IPS DF 4.7 (cell line): ENCODE data around the gene LIG1.
A peak's percentile ranks its signal among the peaks of the same experiment; 100 is the strongest.
"Not testable (repeated sequence)": the region's sequence is repeated elsewhere in the genome, so short reads cannot be mapped to it uniquely, and the experiment has no call there.

ENCODE experiments used
- DNase-seq: peaks from one replicate; pipeline ENCODE4 v3.0.0-alpha.2; 2013; ENCODE audit warnings: low spot score; ENCODE audit errors: extremely low read depth

The LIG1 gene

GRCh38 chr19:48122421-48122820 lies 47.7 kb downstream of the LIG1 start:
- no peak for DNase-seq

DNA sequence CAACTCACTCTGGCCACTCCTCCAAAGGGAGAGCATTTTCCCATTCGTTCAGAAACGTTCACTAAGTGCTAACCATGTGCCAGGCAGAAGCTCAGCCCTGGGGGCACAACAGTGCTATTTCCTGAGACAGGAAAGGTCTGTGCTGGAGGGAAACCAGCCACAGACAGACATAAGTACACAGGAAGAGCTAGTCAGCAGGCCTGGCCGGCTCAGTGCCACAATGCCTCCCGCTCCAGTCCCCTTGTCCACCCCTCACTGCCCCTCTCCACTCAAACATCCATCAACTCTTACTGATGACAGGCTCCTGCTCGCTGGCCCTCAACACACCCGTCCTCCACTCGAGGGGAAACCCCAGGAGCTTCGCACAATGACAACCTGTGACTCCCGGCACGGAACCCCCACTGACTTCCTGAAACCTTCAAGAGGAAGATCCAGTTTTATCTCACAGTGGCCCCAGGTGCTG lies 48.2 kb downstream of the LIG1 start:
- DNase-seq: no peak

GRCh38 chr19:48121066-48121465 lies 49.1 kb downstream of the LIG1 start:
- DNase-seq: no peak

DNA sequence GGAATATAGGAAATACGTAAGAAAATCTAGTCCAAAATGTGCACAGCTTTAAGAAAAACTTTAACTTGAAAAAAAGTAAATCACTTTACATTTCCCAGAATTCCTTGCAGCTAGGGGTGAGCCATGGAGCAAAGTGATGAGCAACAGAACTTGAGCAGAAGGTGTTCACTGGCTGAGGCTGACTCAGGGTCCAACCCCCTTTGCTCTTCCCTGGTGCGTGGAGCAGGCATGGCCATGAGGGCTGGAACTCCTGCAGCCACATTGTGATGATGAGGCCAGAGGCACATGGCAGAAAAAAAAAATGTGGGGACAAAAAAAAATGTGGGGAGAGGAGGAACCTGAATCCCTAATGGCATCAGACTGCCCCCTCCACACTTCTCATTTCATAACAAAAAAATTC lies 49.6 kb downstream of the LIG1 start:
- no peak for DNase-seq

- DNase-seq: no peak
Measured at GRCh38 chr19:48118131-48118517, 52.0 kb downstream of the LIG1 start.

DNA sequence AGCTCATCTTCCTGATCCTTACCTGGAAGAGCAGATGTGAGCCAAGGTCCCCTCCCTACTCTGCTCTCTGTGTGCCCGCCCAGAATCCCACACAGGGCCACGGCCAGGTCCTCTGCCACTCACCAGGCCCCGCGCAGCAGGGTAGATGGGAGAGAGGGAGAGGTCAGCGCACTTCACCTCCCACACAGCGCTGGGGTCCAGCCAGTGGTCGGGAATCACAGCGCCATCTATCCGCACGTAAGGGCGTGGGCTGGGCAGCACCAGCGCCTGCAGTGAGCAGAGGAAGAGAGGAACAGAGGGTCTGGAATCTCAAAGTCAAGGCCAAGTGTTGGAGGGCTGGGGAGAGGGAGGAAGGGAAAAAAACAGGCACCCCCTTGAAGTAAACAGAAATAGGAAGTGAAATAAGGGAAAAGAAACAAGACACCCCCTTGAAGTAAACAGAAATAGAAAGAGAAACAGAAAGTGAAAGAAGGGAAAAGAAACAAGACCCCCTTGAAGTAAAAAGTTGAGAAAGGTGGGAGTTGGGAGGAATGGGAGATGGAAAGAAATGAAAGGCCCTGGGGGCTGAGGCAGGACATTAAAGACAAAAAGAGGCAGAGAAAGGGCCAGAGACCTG lies 52.5 kb downstream of the LIG1 start:
- no peak for DNase-seq

- no peak for DNase-seq
Measured at GRCh38 chr19:48113190-48113917, 56.8 kb downstream of the LIG1 start.

GRCh38 chr19:48111280-48111679 lies 58.9 kb downstream of the LIG1 start:
- DNase-seq: no peak

GRCh38 chr19:48110350-48110966 lies 59.7 kb downstream of the LIG1 start, which contains the start of gene PLA2G4C:
Gene PLA2G4C, minus strand, starts transcription at chr19:48110817. Its CDS starts 4,288 bp downstream, at chr19:48106529.
- DNase-seq: peak; percentile 58

DNA sequence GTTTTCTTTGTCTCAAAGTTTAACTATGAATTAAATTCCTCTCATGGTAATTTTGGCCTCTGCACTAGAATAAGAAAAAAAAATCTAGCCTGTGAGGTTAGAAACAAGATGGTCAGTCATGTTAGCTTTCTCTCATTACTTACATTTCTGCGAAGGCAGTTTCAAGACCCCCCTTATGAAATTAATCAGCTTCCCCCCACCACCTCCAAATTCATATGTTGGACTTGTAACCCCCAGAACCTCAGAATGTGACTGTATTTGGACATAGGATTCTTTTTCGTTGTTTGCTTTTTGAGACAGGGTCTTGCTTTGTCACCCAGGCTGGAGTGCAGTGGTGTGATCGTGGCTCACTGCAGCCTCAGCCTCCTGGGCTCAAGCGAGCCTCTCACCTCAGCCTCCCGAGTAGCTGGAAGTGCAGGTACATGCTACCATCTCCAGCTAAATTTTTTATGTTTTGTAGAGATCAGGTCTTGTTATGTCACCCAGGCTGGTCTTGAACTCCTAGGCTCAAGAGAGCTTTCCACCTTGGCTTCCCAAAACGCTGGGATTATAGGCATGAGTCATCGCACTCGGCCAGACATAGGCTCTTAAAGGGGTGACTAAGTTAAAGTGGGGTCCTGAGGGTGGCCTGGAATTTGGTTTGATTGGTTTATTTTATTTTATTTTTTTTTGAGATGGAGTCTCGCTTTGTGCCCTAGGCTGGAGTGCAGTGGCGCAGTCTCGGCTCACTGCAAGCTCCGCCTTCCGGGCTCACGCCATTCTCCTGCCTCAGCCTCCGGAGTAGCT lies 61.0 kb downstream of the LIG1 start:
- DNase-seq: no peak

GRCh38 chr19:48103922-48104321 lies 66.2 kb downstream of the LIG1 start:
- DNase-seq: no peak

DNA sequence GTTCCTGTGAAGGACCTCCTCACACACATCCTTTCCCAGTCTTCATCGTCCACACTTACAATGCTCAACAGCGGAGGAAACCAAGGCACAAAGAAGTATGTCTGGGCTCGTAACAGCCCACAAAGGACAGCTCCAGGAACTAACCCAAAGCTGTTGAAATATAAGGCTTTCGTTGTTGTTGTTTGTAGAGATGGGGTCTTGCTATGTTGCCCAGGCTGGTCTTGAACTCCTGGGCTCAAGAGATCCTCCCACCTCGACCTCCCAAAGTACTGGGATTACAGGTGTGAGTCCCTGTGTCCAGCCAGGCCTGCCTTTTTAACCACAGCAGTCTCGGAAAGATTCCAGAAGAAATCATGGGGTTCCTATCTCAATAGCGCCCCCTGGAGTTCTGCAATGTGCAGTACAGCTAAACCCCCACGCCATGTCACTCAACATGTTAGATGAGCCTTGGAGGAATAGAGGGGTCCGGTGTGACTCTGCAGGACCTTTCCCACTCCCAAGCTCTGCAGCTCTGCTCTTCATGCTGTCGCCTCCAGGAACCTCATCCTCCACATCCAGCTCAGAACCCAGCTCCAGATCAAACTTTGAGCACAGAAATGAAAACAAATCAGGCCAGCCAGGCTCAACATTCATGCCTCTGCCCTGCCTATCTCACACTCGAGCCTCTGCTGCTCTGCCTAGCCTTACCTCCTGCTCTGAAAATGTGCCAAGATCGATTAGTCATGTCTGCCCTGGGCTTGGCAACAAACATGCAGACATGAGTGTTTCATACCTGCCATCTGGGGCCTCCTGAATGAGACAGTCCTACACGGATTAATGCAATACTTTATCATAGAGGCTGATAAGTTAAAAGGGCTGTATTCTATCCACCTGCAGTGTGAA lies 67.0 kb downstream of the LIG1 start:
- DNase-seq: peak; percentile 33

- no peak for DNase-seq
Measured at GRCh38 chr19:48095612-48096175, 74.5 kb downstream of the LIG1 start.

GRCh38 chr19:48094855-48095203 lies 75.3 kb downstream of the LIG1 start:
- no peak for DNase-seq

DNA sequence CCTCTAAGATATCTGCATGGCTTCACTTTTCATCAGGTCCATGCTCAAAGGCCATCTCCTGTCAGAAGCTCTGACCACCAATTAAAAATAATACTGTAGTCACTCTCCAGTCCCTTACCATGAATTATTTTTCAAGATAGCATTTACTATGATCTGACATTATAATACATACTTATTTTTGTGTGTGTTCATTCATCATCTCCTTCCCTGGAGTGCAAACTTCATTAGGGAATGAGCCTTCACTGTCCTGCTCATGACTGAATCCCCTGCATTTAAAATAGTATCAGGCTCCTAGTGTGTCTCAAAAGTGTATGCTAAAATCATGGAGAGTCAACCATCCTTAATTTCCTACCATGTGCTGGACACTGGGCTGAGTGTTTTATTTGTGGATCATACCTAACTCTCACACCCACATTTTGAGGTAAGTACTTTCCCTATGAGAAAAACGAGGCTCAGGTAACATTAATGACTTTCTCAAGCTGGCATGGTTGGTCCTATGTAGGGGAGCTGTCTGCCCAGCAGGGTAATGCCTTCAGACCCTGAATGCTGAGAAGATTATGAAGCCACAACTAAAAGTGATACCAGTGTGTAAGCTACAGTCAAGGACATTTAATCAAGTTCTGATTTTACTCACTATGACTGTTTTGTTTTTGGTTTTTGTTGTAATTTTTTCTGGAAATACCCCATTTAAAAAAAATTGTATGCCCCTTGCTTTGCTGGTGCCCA lies 75.9 kb downstream of the LIG1 start:
- DNase-seq: no peak

DNA sequence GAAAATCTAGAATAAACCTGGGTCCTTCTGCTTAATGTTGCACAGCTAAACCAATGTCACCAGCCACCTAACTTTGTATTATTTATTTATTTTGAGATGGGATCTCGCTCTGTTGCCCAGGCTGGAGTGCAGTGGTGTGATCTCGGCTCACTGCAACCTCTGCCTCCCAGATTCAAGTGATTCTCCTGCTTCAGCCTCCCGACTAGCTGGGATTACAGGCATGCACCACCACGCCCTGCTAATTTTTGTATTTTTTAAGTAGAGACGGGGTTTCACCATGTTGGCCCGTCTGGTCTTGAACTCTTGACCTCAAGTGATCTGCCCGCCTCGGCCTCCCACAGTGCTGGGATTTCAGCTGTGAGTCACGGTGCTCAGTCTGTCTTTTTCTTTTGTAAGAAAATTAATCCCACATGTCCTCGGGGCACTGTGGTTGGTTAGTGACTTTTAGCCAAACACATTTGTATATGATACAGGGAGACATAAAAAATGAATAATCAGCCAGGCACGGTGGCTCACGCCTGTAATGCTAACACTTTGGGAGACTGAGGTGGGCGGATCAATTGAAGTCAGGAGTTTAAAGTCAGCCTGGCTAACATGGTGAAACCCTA lies 78.9 kb downstream of the LIG1 start:
- not testable (repeated sequence) for DNase-seq

GRCh38 chr19:48090281-48090802 lies 79.8 kb downstream of the LIG1 start:
- no peak for DNase-seq

- not testable (repeated sequence) for DNase-seq
Measured at GRCh38 chr19:48088991-48089390, 81.2 kb downstream of the LIG1 start.
